Regular cardiac myocyte (primary cell): ENCODE results near the gene TLL2. TPM values are rescaled to one million over a fixed set of nuclear protein-coding genes. Genes with fewer than 3 reads are reported as not detected.

Source experiments
- total RNA-seq: library from RNA; depleted of rRNA; stranded (reverse); fragments of >200 nt; gene quantifications from 2 replicates; pipeline ENCODE4 v1.2.3, GENCODE V29; 2014

TLL2 gene
- 0.19 and 0.28 TPM in 2 replicates for total RNA-seq

DNA sequence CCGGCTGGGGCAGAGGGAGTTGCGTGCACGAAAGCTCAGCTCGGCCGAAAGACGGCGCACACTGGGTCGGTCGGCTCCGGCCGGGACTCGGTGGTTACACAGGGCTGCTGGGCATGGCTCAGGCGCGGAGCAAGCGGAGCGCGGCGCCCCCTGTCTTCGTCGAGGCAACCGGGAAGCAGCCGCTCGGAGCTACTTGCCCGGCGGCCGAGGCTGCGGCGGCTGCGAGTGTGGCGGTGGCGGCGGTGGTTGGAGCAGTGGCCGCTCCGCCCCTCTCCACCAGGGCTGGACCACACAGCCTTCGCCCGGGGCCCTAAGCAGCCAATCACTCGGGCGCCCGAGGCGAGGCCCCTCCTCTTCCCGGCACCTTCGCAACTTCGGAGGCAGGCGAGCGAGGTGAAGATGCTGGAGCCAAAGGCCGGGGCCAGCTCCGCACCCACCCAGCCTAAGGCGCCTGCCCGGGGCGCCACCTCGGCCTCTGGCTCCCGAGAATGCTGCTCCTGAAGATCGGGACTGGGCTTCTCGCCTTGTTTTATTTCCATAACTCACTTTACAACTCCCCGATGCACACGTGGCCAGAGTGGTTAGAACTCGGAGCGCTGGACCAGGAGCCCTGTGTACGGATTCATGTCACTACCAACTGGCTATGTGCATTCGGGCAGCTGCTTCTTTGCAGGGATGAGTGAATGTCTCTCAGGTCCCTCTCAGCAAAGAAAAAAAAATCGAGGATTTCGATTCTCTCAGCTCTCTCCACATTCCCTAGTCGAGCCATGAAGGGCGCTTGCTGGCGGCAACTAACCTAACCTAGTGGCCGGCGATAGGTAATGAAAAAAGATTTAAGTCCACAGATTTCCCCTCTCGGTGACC, at the start of gene TLL2:
TLL2 (minus strand) TSS at position 229 of the 864 bp plus-strand sequence. CDS start 241 bp downstream, outside the sequence.

DNA sequence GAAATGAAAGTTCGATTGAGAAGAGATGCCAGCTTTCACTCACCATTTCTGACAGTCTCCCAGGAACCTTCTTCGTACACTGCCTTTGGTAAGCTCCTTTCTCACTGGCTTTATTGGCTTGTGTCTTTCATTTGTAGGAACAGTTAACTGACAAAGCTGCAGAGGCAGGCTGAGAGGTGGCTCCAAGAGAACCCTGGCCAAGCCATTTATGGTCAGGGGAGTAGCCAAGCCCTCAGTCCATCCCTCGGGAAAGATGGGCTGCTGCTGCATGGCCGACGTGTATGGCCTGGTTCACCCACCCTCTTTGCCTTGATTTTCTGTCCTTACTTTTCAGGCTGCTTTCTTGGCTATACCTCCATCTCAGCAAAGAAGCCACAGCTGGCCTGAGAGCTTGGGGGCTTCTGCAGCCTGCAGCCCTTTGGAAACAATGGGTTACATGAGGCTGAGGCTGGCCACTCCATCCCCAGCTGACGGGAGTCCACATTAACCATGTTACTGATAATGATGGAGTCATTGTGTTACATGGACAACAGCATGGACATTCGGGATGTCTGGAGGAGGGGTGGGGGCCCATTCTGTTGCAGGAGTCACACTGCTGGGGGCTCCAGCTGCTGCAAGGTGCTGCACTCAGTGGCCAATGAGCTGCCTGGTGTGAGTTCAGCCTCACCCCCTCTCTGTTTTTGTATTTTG, 154.7 kb downstream of the TLL2 start, which contains the start of gene OPALIN:
OPALIN (minus strand) TSS at position 152 of the 690 bp plus-strand sequence; CDS start at position 46, 106 bp downstream.

Other genes starting within 250 kb of the TLL2 start
- gene BLNK, start 242.4 kb downstream of the TLL2 start, total RNA-seq, result 0.28 TPM in 1 of 2 replicates, not detected in the other
- gene DNTT, start 209.5 kb downstream of the TLL2 start, total RNA-seq, result not detected in 2 replicates
- not detected in 2 replicates for gene OPALIN, start 154.9 kb downstream of the TLL2 start, total RNA-seq
- 181 and 197 TPM in 2 replicates for gene TM9SF3, start 73.1 kb upstream of the TLL2 start, total RNA-seq
- gene PIK3AP1, start 206.6 kb upstream of the TLL2 start, total RNA-seq, result 0.85 TPM in 1 of 2 replicates, not detected in the other